ENCODE data around the gene SP4.

DNA sequence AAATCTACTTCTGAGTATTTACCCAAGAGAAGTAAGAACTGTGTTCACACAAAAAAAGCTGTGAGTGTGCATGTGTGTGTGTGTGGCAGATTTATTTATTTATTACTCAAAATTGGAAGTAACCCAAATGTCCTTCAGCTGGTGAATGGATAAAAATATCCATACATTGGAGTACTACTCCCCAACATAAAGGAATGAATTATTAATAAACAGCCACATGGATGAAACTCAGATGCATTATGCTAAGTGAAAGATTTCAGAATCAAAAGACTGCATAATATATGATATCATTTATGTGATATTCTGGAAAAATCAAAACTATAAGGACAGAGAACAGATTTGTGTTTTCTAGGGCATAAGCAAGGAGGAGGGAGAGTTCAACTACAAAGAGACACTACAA, 67.8 kb downstream of the SP4 start:
- TF ChIP-seq CTCF (IDR thresholded peaks at IDR 0.05) (no peak), POLR2A (IDR thresholded peaks at IDR 0.05) (no peak), POLR2AphosphoS5 (IDR thresholded peaks at IDR 0.05) (no peak)

Data from transverse colon (tissue), 4 donors.